ENCODE results near the gene SUV39H2.

GRCh38 chr10:14884082-14884481, 5.4 kb downstream of the SUV39H2 start:
- TF ChIP-seq CTCF (IDR thresholded peaks at IDR 0.05; ENCODE audit: low read depth, low read length, missing input control) (no peak), YY1 (IDR thresholded peaks at IDR 0.05) (no peak), JUND (IDR thresholded peaks at IDR 0.05) (no peak), SP1 (IDR thresholded peaks at IDR 0.05) (no peak), EGR1 (IDR thresholded peaks at IDR 0.05; ENCODE audit: low read depth in 2 of 2) (no peak), ZBTB33 (IDR thresholded peaks at IDR 0.05) (no peak), REST (IDR thresholded peaks at IDR 0.05) (no peak)
